Gastrocnemius medialis (tissue), 4 donors: ENCODE data around the gene NMT2. TPM values are rescaled to one million over a fixed set of nuclear protein-coding genes. Genes with fewer than 3 reads are reported as not detected.

ENCODE experiments used
- ATAC-seq, 2 donors: fragments of 150-250 bp; one replicate each; pipeline ENCODE4 v1.9.1; 2016
- DNase-seq, 2 donors: peaks; one replicate each; pipeline ENCODE4 v3.0.0-alpha.2; 2019
- H3K27ac ChIP-seq, 4 donors: fragments of 200-600 bp; sonication (generic); 1 replicate in 1 of 4; 2 replicates in 3 of 4; pipeline ENCODE4 v1.5.1; 2016 to 2018; ENCODE audit warnings: mild to moderate bottlenecking in 2 of 4, moderate library complexity in 1 of 4
- H3K27me3 ChIP-seq, 3 donors: fragments of 200-600 bp; sonication (generic) in 2 of 3; 1 replicate in 1 of 3; 2 replicates in 2 of 3; pipeline versions ENCODE4 v1.5.1 to v1.6.0; 2016 to 2019; ENCODE audit warnings: mild to moderate bottlenecking in 1 of 3, moderate library complexity in 1 of 3
- H3K36me3 ChIP-seq, 2 donors: fragments of 200-600 bp; sonication (generic) in 1 of 2; one replicate each; pipeline ENCODE4 v1.5.1; 2017 to 2018
- H3K4me1 ChIP-seq, 2 donors: fragments of 200-600 bp; sonication (generic) in 1 of 2; one replicate each; pipeline ENCODE4 v1.5.1; 2016 to 2017; ENCODE audit warnings: mild to moderate bottlenecking in 2 of 2
- H3K4me3 ChIP-seq, 4 donors: fragments of 200-600 bp; sonication (generic) in 3 of 4; 1 replicate in 1 of 4; 2 replicates in 3 of 4; pipeline ENCODE4 v1.5.1; 2016 to 2019; ENCODE audit warnings: mild to moderate bottlenecking in 2 of 4
- H3K9me3 ChIP-seq, 3 donors: fragments of 200-600 bp; sonication (generic) in 2 of 3; 1 replicate in 1 of 3; 2 replicates in 2 of 3; pipeline ENCODE4 v1.5.1; 2016 to 2019
- CTCF ChIP-seq, 5 experiments: fragments of 450-650 bp in 3 of 5; fragments of 200-600 bp in 2 of 5; sonication (generic) in 2 of 5; IDR thresholded peaks in 4 of 5; conservative IDR thresholded peaks in 1 of 5; 1 replicate in 4 of 5; 2 replicates in 1 of 5; pipeline ENCODE4 v1.5.1; 2016 to 2019; ENCODE audit warnings: antibody characterized with exemption in 5 of 5, mild to moderate bottlenecking in 3 of 5, moderate library complexity in 3 of 5
- POLR2A ChIP-seq, 2 donors: fragments of 450-650 bp; IDR thresholded peaks; one replicate each; pipeline ENCODE4 v1.6.1; 2017; ENCODE audit warnings: antibody characterized with exemption in 2 of 2, mild to moderate bottlenecking in 2 of 2, moderate library complexity in 2 of 2
- in situ Hi-C, 4 donors: fragments of 200-750 bp; cut with MboI; loops; one replicate each; pipeline versions ENCODE4 v1.15.0 to v1.8.0; 2017; ENCODE audit warnings: low sequenced_read_pairs in 4 of 4
- intact Hi-C: fragments of 100-400 bp; cut with DNase I; formaldehyde crosslinking; loops from one replicate; pipeline ENCODE4 v1.15.1; 2023; ENCODE audit warnings: low total_unique reads
- total RNA-seq, 4 donors: library from RNA; depleted of rRNA; stranded (reverse); fragments of >200 nt; gene quantifications; one replicate each; pipeline versions ENCODE4 v1.1.0 to v1.2.3, GENCODE V29; 2016

The NMT2 gene
- total RNA-seq, 4 donors from 2014 or later = 6.0 to 10.3 (median 8.2) TPM

GRCh38 chr10:15137036-15137359 lies 31.5 kb downstream of the NMT2 start:
- Histone ChIP-seq H3K4me1 (peaks cover under 1 to 6% of the 10 kb centered on the region in 2 donors), H3K36me3 (peaks cover 0 to 58% of the 10 kb centered on the region in 2 donors), H3K27ac (no peak overlapping the region), H3K4me3 (no peak overlapping the region), H3K9me3 (no peaks in the 10 kb centered on the region), H3K27me3 (no peaks in the 10 kb centered on the region)
- DNase-seq = no peak
- no peak for ATAC-seq
- no peak for TF ChIP-seq CTCF (IDR thresholded peaks at IDR 0.05 in 4 of 5, conservative IDR thresholded peaks at IDR 0.05 in 1 of 5)
- TF ChIP-seq POLR2A (IDR thresholded peaks at IDR 0.05) = no peak
- intact Hi-C loops = no loop called here
- in situ Hi-C loops = no loop called here

GRCh38 chr10:15136129-15137035 lies 32.1 kb downstream of the NMT2 start:
- no peak for TF ChIP-seq POLR2A (IDR thresholded peaks at IDR 0.05)
- no peak for TF ChIP-seq CTCF (IDR thresholded peaks at IDR 0.05 in 4 of 5, conservative IDR thresholded peaks at IDR 0.05 in 1 of 5)
- Histone ChIP-seq H3K27me3 (no peaks in the 10 kb centered on the region), H3K27ac (no peak overlapping the region), H3K4me1 (no peaks in the 10 kb centered on the region), H3K36me3 (peaks cover 0 to 58% of the 10 kb centered on the region in 2 donors), H3K9me3 (no peaks in the 10 kb centered on the region), H3K4me3 (no peak overlapping the region)
- no peak for ATAC-seq
- in situ Hi-C loops (no loop called here), intact Hi-C loops (no loop called here)
- no peak for DNase-seq

- no peaks in the 10 kb centered on the region for H3K27me3 ChIP-seq
- DNase-seq (no peak), ATAC-seq (no peak)
- H3K4me3 ChIP-seq = no peak overlapping the region
- intact Hi-C loops (no loop called here), in situ Hi-C loops (no loop called here)
- no peak overlapping the region for H3K27ac ChIP-seq
- H3K36me3 ChIP-seq = peaks cover 0 to 38% of the 10 kb centered on the region in 2 donors
- no peaks in the 10 kb centered on the region for H3K4me1 ChIP-seq
- H3K9me3 ChIP-seq = no peaks in the 10 kb centered on the region
- no peak for TF ChIP-seq CTCF (IDR thresholded peaks at IDR 0.05 in 4 of 5, conservative IDR thresholded peaks at IDR 0.05 in 1 of 5)
- TF ChIP-seq POLR2A (IDR thresholded peaks at IDR 0.05) = no peak
These were observed 37.2 kb downstream of the NMT2 start for GRCh38 chr10:15131330-15131729.

- no peaks in the 10 kb centered on the region for H3K27me3 ChIP-seq
- intact Hi-C loops = no loop called here
- TF ChIP-seq CTCF (IDR thresholded peaks at IDR 0.05 in 4 of 5, conservative IDR thresholded peaks at IDR 0.05 in 1 of 5) (no peak), POLR2A (IDR thresholded peaks at IDR 0.05) (no peak)
- in situ Hi-C loops = no loop called here
- H3K4me3 ChIP-seq = no peak overlapping the region
- H3K36me3 ChIP-seq = peaks cover 0 to 19% of the 10 kb centered on the region in 2 donors
- DNase-seq = no peak
- no peaks in the 10 kb centered on the region for H3K9me3 ChIP-seq
- no peak overlapping the region for H3K27ac ChIP-seq
- no peaks in the 10 kb centered on the region for H3K4me1 ChIP-seq
- no peak for ATAC-seq
These were observed 43.6 kb downstream of the NMT2 start for GRCh38 chr10:15124908-15125307.
